Frontal cortex (tissue), 4 donors: ENCODE results near the gene SCNN1A. TPM values are rescaled to one million over a fixed set of nuclear protein-coding genes. Genes with fewer than 3 reads are reported as not detected.
A peak's percentile ranks its signal among the peaks of the same experiment; 100 is the strongest.

Experiments used
- DNase-seq, 2 donors: peaks; one replicate each; pipeline ENCODE4 v3.0.0; 2012; ENCODE audit warnings: low spot score in 2 of 2
- FAIRE-seq: peaks from 2 replicates; lab custom pipeline; 2012; peaks lifted over from hg19 to GRCh38; lab: Jason Lieb, UNC
- total RNA-seq: library from RNA; depleted of rRNA; stranded (reverse); fragments of >200 nt; gene quantifications from one replicate; pipeline ENCODE4 v1.2.3, GENCODE V29; 2014
- donor health status: control.
- donor health status: control.
- donor health status: control.

Gene SCNN1A
- total RNA-seq, 1 donor from 2014 or later = not detected

GRCh38 chr12:6386038-6386437, 10.7 kb upstream of the SCNN1A start:
- FAIRE-seq (no peak), DNase-seq (no peak)

- FAIRE-seq (no peak), DNase-seq (no peak)
Measured at GRCh38 chr12:6384499-6385436, 9.4 kb upstream of the SCNN1A start.

- DNase-seq (peak; percentile 74 to 82), FAIRE-seq (no peak)
Measured at GRCh38 chr12:6383572-6384498, 8.5 kb upstream of the SCNN1A start, which contains the start of gene LTBR. LTBR (plus strand) TSS chr12:6384162; CDS start chr12:6384359, 197 bp downstream.

GRCh38 chr12:6382982-6383381, 7.6 kb upstream of the SCNN1A start:
- no peak for DNase-seq

GRCh38 chr12:6382371-6382770, 7.0 kb upstream of the SCNN1A start:
- FAIRE-seq = no peak
- DNase-seq = no peak

More at GRCh38 chr12:6382982-6383381, 7.6 kb upstream of the SCNN1A start:
- FAIRE-seq = no peak

- DNase-seq (no peak), FAIRE-seq (no peak)
Measured at GRCh38 chr12:6380141-6381121, 5.1 kb upstream of the SCNN1A start.

- FAIRE-seq (no peak), DNase-seq (no peak)
Measured at GRCh38 chr12:6378709-6379472, 3.5 kb upstream of the SCNN1A start.

GRCh38 chr12:6377667-6377994, 2.3 kb upstream of the SCNN1A start:
- FAIRE-seq (no peak), DNase-seq (no peak)

GRCh38 chr12:6376870-6377666, 1.7 kb upstream of the SCNN1A start:
- FAIRE-seq (no peak), DNase-seq (no peak)

GRCh38 chr12:6376079-6376869, 911 bp upstream of the SCNN1A start:
- FAIRE-seq (no peak), DNase-seq (no peak)

- DNase-seq (no peak), FAIRE-seq (no peak)
Measured at GRCh38 chr12:6374786-6375160, 590 bp downstream of the SCNN1A start.

GRCh38 chr12:6374028-6374785, 1.2 kb downstream of the SCNN1A start:
- DNase-seq (no peak), FAIRE-seq (no peak)

- no peak for DNase-seq
- no peak for FAIRE-seq
Measured at GRCh38 chr12:6373022-6373787, 2.2 kb downstream of the SCNN1A start.

- no peak for DNase-seq
- FAIRE-seq = no peak
Measured at GRCh38 chr12:6372403-6373003, 2.9 kb downstream of the SCNN1A start.

- FAIRE-seq (no peak), DNase-seq (no peak)
Measured at GRCh38 chr12:6370994-6371754, 4.2 kb downstream of the SCNN1A start.
